SKM-1 treated with dmso at 0.1 percent for 144 hours (cell line): ENCODE measurements around the gene CHST14.
"Not testable (repeated sequence)": the region's sequence is repeated elsewhere in the genome, so short reads cannot be mapped to it uniquely, and the experiment has no call there.

Experiments
- DNase-seq: peaks from one replicate; lab custom pipeline; 2025; ENCODE audit not compliant: unreplicated experiment; lab: John Stamatoyannopoulos, UW

CHST14 gene

GRCh38 chr15:40440743-40441564, 29.8 kb upstream of the CHST14 start, which contains the start of gene BAHD1:
Gene BAHD1, plus strand, starts transcription at chr15:40440953. Its CDS starts 17,512 bp downstream, at chr15:40458465.
- peak; percentile 92 for DNase-seq

GRCh38 chr15:40441565-40442531, 28.9 kb upstream of the CHST14 start:
- DNase-seq, result no peak

GRCh38 chr15:40443255-40443654, 27.5 kb upstream of the CHST14 start:
- no peak for DNase-seq

DNA sequence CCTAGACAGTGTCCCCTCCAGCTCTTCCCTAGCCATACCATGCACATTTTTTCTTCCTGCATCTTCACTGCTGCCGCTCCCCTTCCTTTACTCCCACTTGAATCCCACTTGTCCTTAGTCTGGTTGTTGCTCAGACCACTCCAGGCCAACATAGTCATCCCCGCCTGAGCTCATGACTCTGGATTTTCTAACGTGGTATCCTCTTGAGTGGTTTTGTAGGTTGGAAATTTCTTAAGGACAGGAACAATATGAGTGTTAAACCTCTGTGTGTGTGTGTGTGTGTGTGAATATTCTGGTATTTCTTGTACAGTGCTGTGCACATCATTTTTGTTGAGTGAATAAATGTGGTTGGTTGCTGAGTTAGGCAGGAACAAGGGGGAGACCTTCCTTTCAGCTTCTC, 26.9 kb upstream of the CHST14 start:
- no peak for DNase-seq

DNA sequence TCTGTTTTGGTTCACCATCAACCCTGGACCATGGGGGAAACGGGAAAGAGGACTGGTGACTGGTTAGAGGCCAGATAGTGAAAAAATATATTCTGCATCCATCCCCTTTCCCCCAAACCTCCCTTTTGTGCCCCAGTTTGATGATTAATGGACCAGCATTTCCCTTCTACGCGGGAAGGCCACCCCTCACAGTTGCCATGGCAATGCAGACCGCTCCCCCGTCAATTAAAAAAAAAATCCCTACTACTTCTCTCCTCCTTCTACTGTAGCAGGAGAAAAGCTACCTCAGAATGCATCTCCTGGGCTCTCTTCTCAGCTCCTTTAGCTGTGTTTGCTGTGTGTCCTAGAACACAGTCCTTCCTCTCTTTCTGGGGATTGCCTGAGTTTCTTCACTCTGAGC, 26.0 kb upstream of the CHST14 start:
- DNase-seq, result no peak

DNA sequence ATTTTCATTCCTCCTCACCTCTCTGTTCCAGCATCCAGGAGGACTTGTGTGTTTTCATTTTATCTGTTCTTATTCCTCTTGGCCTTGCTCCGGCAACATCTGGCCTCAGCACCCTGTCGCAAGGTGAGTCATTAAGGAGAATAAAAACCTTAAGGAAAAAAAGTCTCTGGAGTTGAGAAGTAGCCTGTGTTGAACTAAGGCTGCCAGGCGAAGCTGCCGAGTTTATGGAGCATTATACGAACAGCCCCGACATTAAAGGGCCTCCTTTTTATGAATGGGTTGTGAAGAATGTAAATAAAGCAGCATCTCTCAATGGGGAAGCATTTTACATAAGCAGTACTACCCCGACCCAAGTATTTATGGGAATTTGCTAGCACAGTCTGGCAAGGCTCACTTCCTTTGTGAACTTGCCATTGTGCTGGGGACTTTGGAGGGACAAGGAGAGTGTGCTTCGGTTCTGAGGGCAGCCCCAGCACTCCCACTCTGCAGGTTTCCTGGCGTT, 25.3 kb upstream of the CHST14 start:
- DNase-seq, result no peak

- DNase-seq, result no peak
These were observed 24.6 kb upstream of the CHST14 start for GRCh38 chr15:40446144-40446543.

GRCh38 chr15:40448354-40448753, 22.4 kb upstream of the CHST14 start:
- no peak for DNase-seq

- no peak for DNase-seq
These were observed 21.5 kb upstream of the CHST14 start for GRCh38 chr15:40449275-40449674.

- no peak for DNase-seq
These were observed 20.7 kb upstream of the CHST14 start for GRCh38 chr15:40450047-40450446.

DNA sequence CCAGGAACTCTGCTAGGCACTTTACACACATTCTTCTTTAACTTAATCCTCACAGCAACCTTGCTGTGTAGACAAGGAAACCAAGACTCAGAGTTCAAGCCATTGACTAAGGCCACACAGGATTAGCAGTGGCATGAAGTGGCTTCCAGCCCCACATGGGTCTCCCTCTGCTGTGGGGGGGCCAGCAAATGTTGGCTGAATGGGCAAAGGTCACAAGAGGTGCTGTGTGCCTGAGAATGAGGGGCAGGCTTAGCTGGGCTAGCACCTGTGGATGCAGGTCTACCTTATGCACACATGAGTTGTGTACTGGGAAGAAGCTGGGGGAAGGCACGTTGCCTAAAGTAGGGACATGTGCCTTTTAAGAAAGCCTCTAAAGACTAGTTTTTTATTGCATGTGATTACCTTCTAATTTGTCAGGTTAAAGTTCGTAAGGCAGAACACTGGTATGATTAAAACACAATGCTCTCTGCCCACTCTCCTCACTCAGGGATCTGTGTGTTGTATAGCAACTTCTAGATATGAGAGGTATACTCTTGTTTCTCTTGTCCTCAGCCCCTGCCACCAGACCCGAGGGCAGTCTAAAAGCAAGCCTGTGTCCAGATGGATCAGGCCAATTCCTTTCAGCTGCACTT, 19.1 kb upstream of the CHST14 start:
- DNase-seq, result no peak

DNA sequence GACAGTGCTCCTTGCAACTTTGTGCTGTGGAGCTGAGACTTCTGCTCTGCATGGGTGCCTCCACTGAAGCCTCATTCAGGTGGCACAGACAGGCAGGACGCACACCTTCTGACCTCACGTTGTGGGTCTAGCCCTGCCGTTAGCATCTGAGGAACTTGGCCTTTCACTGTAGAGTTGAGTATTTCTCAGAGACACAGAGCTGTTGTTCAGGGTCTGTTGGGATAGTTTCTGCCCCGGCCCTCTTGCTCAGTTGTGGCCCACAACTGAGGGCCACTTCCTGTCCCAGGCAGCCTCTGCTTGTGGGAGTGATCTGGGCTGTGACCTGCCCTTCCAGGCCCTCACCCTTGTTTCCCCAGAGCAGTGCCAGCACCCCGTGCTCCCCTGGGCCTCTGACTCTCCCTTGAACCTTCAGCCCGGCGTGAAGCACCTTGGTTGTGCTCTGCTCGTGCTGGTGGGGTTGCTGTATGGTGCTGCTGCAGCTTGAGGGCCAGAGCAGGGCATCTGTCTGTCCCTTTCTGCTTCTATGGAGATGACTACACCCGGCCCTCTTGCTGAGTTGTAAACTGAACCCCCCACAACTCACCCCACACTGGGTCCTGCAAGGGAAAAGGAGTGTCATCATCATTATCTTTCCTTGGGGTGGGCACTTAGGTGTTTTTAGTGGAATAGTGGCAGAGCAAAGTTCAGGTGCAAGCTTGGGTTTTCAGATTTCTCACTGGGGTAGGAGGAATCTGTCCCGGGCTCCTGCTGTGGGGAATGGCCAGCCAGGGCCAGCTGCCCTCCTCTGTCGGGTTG, 18.3 kb upstream of the CHST14 start:
- no peak for DNase-seq

GRCh38 chr15:40453941-40454340, 16.8 kb upstream of the CHST14 start:
- DNase-seq, result not testable (repeated sequence)

- DNase-seq, result no peak
These were observed 15.8 kb upstream of the CHST14 start for GRCh38 chr15:40454904-40455391.

- no peak for DNase-seq
These were observed 14.5 kb upstream of the CHST14 start for GRCh38 chr15:40456299-40456712.

GRCh38 chr15:40456738-40457137, 14.0 kb upstream of the CHST14 start:
- DNase-seq, result no peak

DNA sequence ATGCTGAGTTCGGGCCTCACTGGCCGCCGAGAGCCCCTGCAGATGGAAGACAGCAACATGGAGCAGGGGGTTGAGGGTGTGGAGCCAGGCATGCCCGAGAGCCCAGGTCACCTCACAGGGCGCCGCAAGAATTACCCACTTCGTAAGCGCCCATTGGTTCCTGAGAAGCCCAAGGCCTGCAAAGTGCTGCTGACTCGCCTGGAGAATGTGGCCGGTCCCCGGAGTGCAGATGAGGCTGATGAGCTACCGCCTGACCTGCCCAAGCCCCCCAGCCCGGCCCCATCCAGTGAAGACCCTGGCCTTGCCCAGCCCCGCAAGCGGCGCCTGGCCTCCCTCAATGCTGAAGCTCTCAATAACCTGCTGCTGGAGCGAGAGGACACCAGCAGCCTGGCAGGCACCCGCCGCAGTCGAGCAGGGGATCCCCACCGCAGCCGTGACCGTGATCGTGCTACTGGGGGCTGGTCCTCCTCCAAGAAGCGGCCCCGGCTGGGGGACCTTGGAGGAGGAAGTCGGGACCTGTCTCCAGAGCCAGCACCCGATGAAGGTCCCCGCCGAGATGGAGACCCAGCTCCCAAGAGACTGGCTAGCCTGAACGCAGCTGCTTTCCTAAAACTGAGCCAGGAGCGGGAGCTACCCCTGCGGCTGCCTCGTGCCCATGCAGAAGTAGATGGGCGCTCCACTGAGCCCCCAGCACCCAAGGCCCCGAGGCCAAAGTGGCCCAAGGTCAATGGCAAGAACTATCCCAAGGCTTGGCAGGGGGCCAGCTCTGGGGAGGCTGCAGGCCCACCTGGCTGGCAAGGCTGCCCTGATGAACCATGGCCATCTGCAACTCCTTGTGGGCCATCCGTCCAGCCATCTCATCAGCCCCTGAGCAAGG, 12.1 kb upstream of the CHST14 start:
- DNase-seq, result no peak

DNA sequence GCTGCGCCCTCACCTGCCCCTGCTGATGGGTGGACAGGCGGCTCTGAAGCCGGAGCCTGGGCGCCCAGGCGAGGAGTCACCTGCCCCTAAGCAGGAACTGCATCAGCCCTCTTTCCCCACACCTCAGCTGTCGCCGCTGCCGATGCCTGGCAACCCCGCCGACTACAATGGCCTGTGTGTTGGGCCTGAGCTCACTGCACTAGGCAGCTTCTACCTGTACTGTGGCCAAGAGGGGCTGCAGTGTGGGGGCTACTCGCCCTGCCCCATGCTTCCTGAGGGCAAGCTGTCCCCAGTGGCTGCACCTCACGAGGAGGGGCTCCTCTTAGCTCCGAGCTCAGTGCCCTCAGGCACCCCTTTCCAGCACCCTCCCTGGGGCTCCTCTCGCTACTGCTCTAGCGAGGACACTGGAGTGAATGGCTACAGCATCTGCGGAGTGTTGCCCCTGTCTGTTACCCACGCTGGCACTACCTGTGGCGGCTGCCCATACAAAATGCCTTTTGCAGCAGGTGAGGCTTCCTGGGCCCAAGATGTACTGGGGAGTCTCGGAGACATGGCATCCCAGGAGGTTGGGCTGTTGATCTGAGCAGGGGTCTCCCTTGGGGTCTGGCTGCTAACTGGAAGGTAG, 11.3 kb upstream of the CHST14 start:
- no peak for DNase-seq

- DNase-seq, result no peak
These were observed 10.4 kb upstream of the CHST14 start for GRCh38 chr15:40460404-40460803.
